A549 (cell line): Measurements from ENCODE around the gene SLC23A2. TPM values are rescaled to one million over a fixed set of nuclear protein-coding genes. Genes with fewer than 3 reads are reported as not detected.
A peak's percentile ranks its signal among the peaks of the same experiment; 100 is the strongest.

Experiments
- ATAC-seq, 2 experiments: fragments of 200-7000 bp in 1 of 2; fragments of >200 bp in 1 of 2; cut with Nextera tagmentation in 1 of 2; cut with Tn5 transposase in 1 of 2; 3 replicates each; pipeline versions ENCODE4 v1.8.0 to v1.9.1; 2018 to 2020; ENCODE audit warnings: mild to moderate bottlenecking in 1 of 2, moderate library complexity in 1 of 2
- CTCF ChIA-PET: fragments of 300-600 bp; sonication (Branson Sonifier 250); formaldehyde crosslinking; extraction: SDS; loops from one replicate; lab custom pipeline; 2021; ENCODE audit warnings: antibody characterized with exemption, inconsistent platforms; lab: Yijun Ruan, JAX
- POLR2A ChIA-PET: fragments of 350-600 bp; formaldehyde crosslinking; extraction: SDS; loops from one replicate; lab custom pipeline; 2021; ENCODE audit warnings: antibody characterized with exemption, inconsistent platforms; lab: Yijun Ruan, JAX
- DNase-seq, 2 experiments: peaks; one replicate each; pipeline versions ENCODE4 v3.0.0 to v3.0.0-alpha.2; 2011 to 2016; ENCODE audit warnings: low read depth in 1 of 2, low spot score in 1 of 2
- FAIRE-seq: peaks from 2 replicates; lab custom pipeline; 2011; peaks lifted over from hg19 to GRCh38; lab: Jason Lieb, UNC
- H3K27ac ChIP-seq, 2 experiments: fragments of >200 bp; sonication (Bioruptor Twin); formaldehyde crosslinking; 3 replicates each; pipeline ENCODE4 v1.5.1; 2016 to 2017
- H3K4me1 ChIP-seq: fragments of >200 bp; sonication (Bioruptor Twin); formaldehyde crosslinking; 3 replicates; pipeline ENCODE4 v1.6.1; 2016
- H3K4me2 ChIP-seq: fragments of >200 bp; sonication (Bioruptor Twin); formaldehyde crosslinking; 3 replicates; pipeline ENCODE4 v1.6.1; 2016
- H3K4me3 ChIP-seq: fragments of >200 bp; sonication (Bioruptor Twin); formaldehyde crosslinking; 3 replicates; pipeline ENCODE4 v1.5.1; 2016
- H3K9me3 ChIP-seq: fragments of >200 bp; sonication (Bioruptor Twin); formaldehyde crosslinking; 3 replicates; pipeline ENCODE4 v1.6.1; 2016
- ATOH8 ChIP-seq: fragments of 250-450 bp; sonication (Bioruptor Pico); IDR thresholded peaks from 2 replicates; pipeline ENCODE4 v1.5.0; 2020; ENCODE audit warnings: low read depth, mild to moderate bottlenecking, moderate library complexity
- BCL3 ChIP-seq: fragments of >200 bp; sonication (Bioruptor Twin); formaldehyde crosslinking; IDR thresholded peaks from 3 replicates; pipeline ENCODE4 v1.6.1; 2016
- CBX8 ChIP-seq: fragments of 200-600 bp; sonication (generic); IDR thresholded peaks from 2 replicates; pipeline ENCODE4 v1.6.1; 2016
- E2F6 ChIP-seq: IDR thresholded peaks from 2 replicates; pipeline ENCODE4 v1.6.1; 2012; ENCODE audit warnings: low read depth, borderline replicate concordance
- EHF ChIP-seq: fragments of 250-450 bp; sonication (Bioruptor Pico); IDR thresholded peaks from 2 replicates; pipeline ENCODE4 v1.5.0; 2020; ENCODE audit warnings: mild to moderate bottlenecking
- EHMT2 ChIP-seq: fragments of 200-600 bp; sonication (generic); IDR thresholded peaks from 2 replicates; pipeline ENCODE4 v1.6.1; 2016; ENCODE audit warnings: antibody characterized with exemption, low read depth, mild to moderate bottlenecking, moderate library complexity
- ELK1 ChIP-seq: fragments of 150-350 bp; IDR thresholded peaks from 2 replicates; pipeline ENCODE4 v1.6.1; 2014; ENCODE audit warnings: low read depth, mild to moderate bottlenecking, low read length
- EP300 ChIP-seq, 2 experiments: fragments of >200 bp; sonication (Bioruptor Twin); formaldehyde crosslinking; IDR thresholded peaks; 2 replicates in 1 of 2; 3 replicates in 1 of 2; pipeline ENCODE4 v1.6.1; 2016 to 2017
- ESRRA ChIP-seq: fragments of 150-350 bp; IDR thresholded peaks from 2 replicates; pipeline ENCODE4 v1.6.1; 2014; ENCODE audit warnings: mild to moderate bottlenecking, low read length, borderline replicate concordance
- FOXS1 ChIP-seq: fragments of 250-450 bp; sonication (Bioruptor Pico); IDR thresholded peaks from 2 replicates; pipeline ENCODE4 v1.5.0; 2020; ENCODE audit warnings: mild to moderate bottlenecking, moderate library complexity
- GATA3 ChIP-seq: IDR thresholded peaks from 2 replicates; pipeline ENCODE4 v1.6.1; 2012; ENCODE audit warnings: borderline replicate concordance
- HDAC2 ChIP-seq: fragments of 200-600 bp; sonication (generic); IDR thresholded peaks from 2 replicates; pipeline ENCODE4 v1.6.1; 2016
- HOXA7 ChIP-seq: fragments of 250-450 bp; sonication (Bioruptor Pico); IDR thresholded peaks from 2 replicates; pipeline ENCODE4 v1.5.0; 2020; ENCODE audit warnings: mild to moderate bottlenecking, moderate library complexity
- HOXB13 ChIP-seq: fragments of 250-450 bp; sonication (Bioruptor Pico); IDR thresholded peaks from 2 replicates; pipeline ENCODE4 v1.5.0; 2020; ENCODE audit warnings: low read depth, mild to moderate bottlenecking, moderate library complexity
- NPAS2 ChIP-seq: fragments of 250-450 bp; sonication (Bioruptor Pico); IDR thresholded peaks from 2 replicates; pipeline ENCODE4 v1.8.0; 2022; ENCODE audit warnings: mild to moderate bottlenecking, moderate library complexity, borderline replicate concordance
- PHF8 ChIP-seq: fragments of 200-600 bp; sonication (generic); IDR thresholded peaks from 2 replicates; pipeline ENCODE4 v1.6.1; 2016; ENCODE audit warnings: low read depth, mild to moderate bottlenecking, antibody characterized with exemption, moderate library complexity, borderline replicate concordance
- POLR2A ChIP-seq: IDR thresholded peaks from 2 replicates; pipeline ENCODE4 v1.6.1; 2012; ENCODE audit warnings: mild to moderate bottlenecking, low read length
- POLR2AphosphoS2 ChIP-seq: conservative IDR thresholded peaks from 2 replicates; pipeline ENCODE4 v1.6.1; 2012; ENCODE audit warnings: low read length, improper control_type of control experiment, inconsistent platforms
- RAD21 ChIP-seq, 2 experiments: fragments of >200 bp in 1 of 2; sonication (Bioruptor Twin) in 1 of 2; formaldehyde crosslinking in 1 of 2; IDR thresholded peaks in 1 of 2; conservative IDR thresholded peaks in 1 of 2; 2 replicates in 1 of 2; 3 replicates in 1 of 2; pipeline ENCODE4 v1.6.1; 2012 to 2018; ENCODE audit warnings: inconsistent platforms in 1 of 2
- RARB ChIP-seq: fragments of 250-450 bp; sonication (Bioruptor Pico); IDR thresholded peaks from 2 replicates; pipeline ENCODE4 v1.8.0; 2021; ENCODE audit warnings: mild to moderate bottlenecking, moderate library complexity
- RCOR1 ChIP-seq: fragments of 150-350 bp; IDR thresholded peaks from 2 replicates; pipeline ENCODE4 v1.6.1; 2014; ENCODE audit warnings: antibody characterized with exemption, low read length, low read depth
- REST ChIP-seq: fragments of 200-600 bp; sonication (generic); IDR thresholded peaks from 2 replicates; pipeline ENCODE4 v1.6.1; 2016; ENCODE audit warnings: antibody characterized with exemption, mild to moderate bottlenecking, moderate library complexity
- RFX5 ChIP-seq: fragments of 450-650 bp; IDR thresholded peaks from 2 replicates; pipeline ENCODE4 v1.7.1; 2014; ENCODE audit warnings: antibody characterized with exemption, mild to moderate bottlenecking, moderate library complexity
- RNF2 ChIP-seq: fragments of 200-600 bp; sonication (generic); IDR thresholded peaks from 2 replicates; pipeline ENCODE4 v1.6.1; 2016; ENCODE audit warnings: low read depth, mild to moderate bottlenecking, antibody characterized with exemption, moderate library complexity, borderline replicate concordance
- SREBF2 ChIP-seq: fragments of 450-650 bp; IDR thresholded peaks from 2 replicates; pipeline ENCODE4 v1.6.1; 2014; ENCODE audit warnings: mild to moderate bottlenecking, moderate library complexity
- ZFP36 ChIP-seq: fragments of 450-650 bp; IDR thresholded peaks from 2 replicates; pipeline ENCODE4 v1.6.1; 2014; ENCODE audit warnings: borderline replicate concordance; ENCODE audit not compliant: partially characterized antibody
- ZNF302 ChIP-seq: fragments of 250-450 bp; sonication (Bioruptor Pico); IDR thresholded peaks from 2 replicates; pipeline ENCODE4 v1.9.0; 2021; ENCODE audit warnings: inconsistent platforms, mild to moderate bottlenecking, moderate library complexity
- WGBS: methylation state at CpG from one replicate; pipeline ENCODE4 v1.1.6; 2017; ENCODE audit errors: missing lambda C conversion rate; 5-methylcytosine and 5-hydroxymethylcytosine counted together
- polyA plus RNA-seq, 4 experiments: library from polyadenylated mRNA; depleted of rRNA in 3 of 4; stranded (reverse); fragments of >200 nt; fragmentation: RNase III in 1 of 4; extraction: RNeasy Plus Mini Kit Qiagen cat#74134 plus additional on column Dnase treatment in 1 of 4; gene quantifications; 2 replicates in 3 of 4; 3 replicates in 1 of 4; pipeline ENCODE4 v1.2.3, GENCODE V29; 2011 to 2017

Gene SLC23A2
- polyA plus RNA-seq, 2 of the 4 experiments (the other 2 are of a cell fraction) = 13.1 to 47.8 TPM

GRCh38 chr20:4871486-4871885, 129.8 kb downstream of the SLC23A2 start:
- TF ChIP-seq NPAS2 (CRISPR knock-in tag) (no peak), RARB (no peak), POLR2AphosphoS2 (no peak), RNF2 (no peak), ZNF302 (CRISPR knock-in tag) (no peak), EP300 (IDR thresholded peaks at IDR 0.05) (no peak), HOXB13 (no peak), ESRRA (no peak), EHF (CRISPR knock-in tag) (no peak), RAD21 (conservative IDR thresholded peaks at IDR 0.05 in 1 of 2, IDR thresholded peaks at IDR 0.05 in 1 of 2) (no peak), GATA3 (no peak), CBX8 (no peak), SREBF2 (no peak), REST (no peak), ELK1 (no peak)
- ChIA-PET CTCF (no interaction called here), POLR2A (no interaction called here)
- H3K4me3 ChIP-seq = no peak overlapping the region
- DNase-seq (no peak), ATAC-seq (no peak), FAIRE-seq (no peak)
- H3K27ac ChIP-seq = no peak overlapping the region
- H3K9me3 ChIP-seq = no peaks in the 10 kb centered on the region
- H3K4me1 ChIP-seq = peaks cover 18% of the 10 kb centered on the region
- H3K4me2 ChIP-seq = no peak overlapping the region
- 92% methylated on average over 6 of the region's 6 CpGs for WGBS

- H3K27ac ChIP-seq = no peak overlapping the region
- CTCF ChIA-PET = no interaction called here
Measured at GRCh38 chr20:4870906-4871305, 130.4 kb downstream of the SLC23A2 start.

More at GRCh38 chr20:4870906-4871305, 130.4 kb downstream of the SLC23A2 start:
- 90% methylated on average over 5 of the region's 5 CpGs for WGBS
- no peak for ATAC-seq
- POLR2A ChIA-PET = no interaction called here
- DNase-seq = no peak
- FAIRE-seq = peak; percentile 54
- Histone ChIP-seq H3K4me2 (no peak overlapping the region), H3K4me1 (peaks cover 18% of the 10 kb centered on the region)
- TF ChIP-seq HDAC2 = no peak
- TF ChIP-seq BCL3 = no peak
- no peak for TF ChIP-seq HOXA7 (CRISPR knock-in tag)
- no peak for TF ChIP-seq EHF (CRISPR knock-in tag)
- no peak for TF ChIP-seq POLR2A
- no peak for TF ChIP-seq RCOR1
- no peak for TF ChIP-seq E2F6
- TF ChIP-seq ATOH8 = no peak
- TF ChIP-seq PHF8 = no peak
- no peak for TF ChIP-seq GATA3
- no peak for TF ChIP-seq SREBF2
- TF ChIP-seq FOXS1 (CRISPR knock-in tag) = no peak
- TF ChIP-seq RFX5 = no peak
- no peak for TF ChIP-seq EHMT2
- TF ChIP-seq NPAS2 (CRISPR knock-in tag) = no peak
- TF ChIP-seq ZFP36 = no peak
- TF ChIP-seq, all 56 proteins: peak for 0
- Histone ChIP-seq H3K4me3 (no peak overlapping the region), H3K9me3 (no peaks in the 10 kb centered on the region)
